Measurements from ENCODE around the gene EOLA1.
"Not testable (repeated sequence)": the region's sequence is repeated elsewhere in the genome, so short reads cannot be mapped to it uniquely, and the experiment has no call there.

Gene EOLA1

GRCh38 chrX:149546962-149547361 lies 6.2 kb downstream of the EOLA1 start:
- not testable (repeated sequence) for DNase-seq

GRCh38 chrX:149547782-149548181 lies 7.0 kb downstream of the EOLA1 start:
- DNase-seq: not testable (repeated sequence)

GRCh38 chrX:149549701-149550100 lies 8.9 kb downstream of the EOLA1 start, which contains the start of gene HSFX3:
Gene HSFX3, minus strand, starts transcription at chrX:149549924. Its CDS starts 72 bp downstream, at chrX:149549852.
- not testable (repeated sequence) for DNase-seq

- DNase-seq: not testable (repeated sequence)
Observed at GRCh38 chrX:149550454-149550853, 9.6 kb downstream of the EOLA1 start.

- DNase-seq: not testable (repeated sequence)
Observed at GRCh38 chrX:149551245-149551938, 10.6 kb downstream of the EOLA1 start.

- not testable (repeated sequence) for DNase-seq
Observed at GRCh38 chrX:149551939-149552248, 11.1 kb downstream of the EOLA1 start.

GRCh38 chrX:149555251-149555650 lies 14.4 kb downstream of the EOLA1 start:
- DNase-seq: not testable (repeated sequence)

GRCh38 chrX:149563359-149563758 lies 22.5 kb downstream of the EOLA1 start:
- peak; percentile 27 for DNase-seq

GRCh38 chrX:149567621-149568417 lies 27.0 kb downstream of the EOLA1 start:
- peak; percentile 37 for DNase-seq

- no peak for DNase-seq
Observed at GRCh38 chrX:149568701-149569296, 28.0 kb downstream of the EOLA1 start.

GRCh38 chrX:149569770-149570169 lies 29.0 kb downstream of the EOLA1 start:
- peak; percentile 23 for DNase-seq

GRCh38 chrX:149570668-149571067 lies 29.9 kb downstream of the EOLA1 start:
- DNase-seq: peak; percentile 77

GRCh38 chrX:149571770-149572169 lies 31.0 kb downstream of the EOLA1 start:
- DNase-seq: peak; percentile 40

GRCh38 chrX:149572743-149573142 lies 31.9 kb downstream of the EOLA1 start:
- no peak for DNase-seq

GRCh38 chrX:149573456-149573855 lies 32.6 kb downstream of the EOLA1 start:
- not testable (repeated sequence) for DNase-seq

GRCh38 chrX:149585631-149586030 lies 44.8 kb downstream of the EOLA1 start:
- not testable (repeated sequence) for DNase-seq

- not testable (repeated sequence) for DNase-seq
Observed at GRCh38 chrX:149587359-149587758, 46.5 kb downstream of the EOLA1 start, which contains the start of gene MAGEA9B. Gene MAGEA9B, minus strand, starts transcription at chrX:149587459. Its CDS starts 4,280 bp downstream, at chrX:149583179.

- not testable (repeated sequence) for DNase-seq
Observed at GRCh38 chrX:149590993-149591392, 50.2 kb downstream of the EOLA1 start.

GRCh38 chrX:149595214-149595613 lies 54.4 kb downstream of the EOLA1 start, which contains the start of gene HSFX2:
Gene HSFX2, minus strand, starts transcription at chrX:149595314. Its CDS starts 614 bp downstream, at chrX:149594700.
- DNase-seq: not testable (repeated sequence)

- DNase-seq: not testable (repeated sequence)
Observed at GRCh38 chrX:149595943-149596342, 55.1 kb downstream of the EOLA1 start.
